Activated gamma-delta T cell (primary cell): ENCODE measurements around the gene ZNF804B.

Experiments used
- DNase-seq: peaks from one replicate; lab custom pipeline; 2025; lab: John Stamatoyannopoulos, UW

Gene ZNF804B

DNA sequence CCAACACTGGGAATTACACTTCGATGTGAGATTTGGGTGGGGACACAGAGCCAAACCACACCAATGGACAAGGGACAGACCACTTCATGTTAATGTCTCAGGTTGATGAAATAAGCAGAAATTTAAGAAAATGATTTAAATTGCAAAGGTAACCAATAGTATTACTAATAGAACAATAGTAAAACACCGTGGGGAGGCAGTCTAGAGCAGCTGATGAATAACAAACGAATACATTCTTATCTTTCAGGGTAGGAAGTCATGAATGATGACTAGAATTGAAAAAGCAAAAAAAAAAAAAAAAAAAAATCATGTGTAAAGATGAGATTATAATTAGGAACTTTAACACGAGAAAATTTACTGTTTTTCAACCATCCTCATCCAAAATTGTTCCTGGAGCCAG lies 207.9 kb downstream of the ZNF804B start:
- DNase-seq: no peak

DNA sequence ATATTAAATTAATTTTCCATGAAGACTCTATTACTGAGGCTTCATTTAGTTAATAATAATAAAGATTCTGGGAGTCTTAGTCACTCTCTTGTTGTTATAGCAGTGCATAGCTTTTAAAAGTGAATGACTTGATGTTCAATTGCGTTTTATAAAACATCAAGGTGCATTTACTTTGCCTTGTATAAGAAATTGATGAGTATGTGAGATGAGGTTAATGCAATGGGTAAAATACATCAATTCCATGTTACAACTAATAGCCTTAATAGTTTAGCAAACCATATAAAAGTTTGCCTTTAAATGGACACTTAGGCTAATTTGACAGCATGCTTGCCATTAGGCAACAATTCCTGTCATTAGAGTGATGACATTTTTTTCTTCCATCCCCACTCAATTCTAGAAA lies 209.7 kb downstream of the ZNF804B start:
- no peak for DNase-seq

DNA sequence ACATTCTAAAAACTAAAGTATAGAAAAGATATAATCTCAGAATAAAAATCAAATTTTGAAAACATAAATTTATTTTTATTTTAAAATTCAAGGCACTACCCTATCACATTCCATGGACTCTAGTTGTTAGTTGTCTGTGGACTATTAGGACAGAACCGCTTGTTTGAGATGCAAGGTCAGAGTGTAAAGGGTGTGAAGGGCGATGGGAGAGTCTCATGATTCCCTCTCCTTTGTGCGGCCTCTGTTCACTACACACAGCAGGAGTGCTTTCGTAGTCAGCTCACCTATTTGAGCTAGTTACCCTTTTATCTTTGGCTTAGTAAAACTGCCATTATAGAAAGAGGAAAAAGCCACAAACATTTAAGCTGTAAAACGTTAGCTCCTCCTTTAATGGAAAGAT lies 225.8 kb downstream of the ZNF804B start:
- no peak for DNase-seq

- no peak for DNase-seq
Observed at GRCh38 chr7:89001306-89001705, 241.8 kb downstream of the ZNF804B start.

- no peak for DNase-seq
Observed at GRCh38 chr7:89002981-89003956, 243.8 kb downstream of the ZNF804B start.

- DNase-seq: no peak
Observed at GRCh38 chr7:89012016-89012415, 252.5 kb downstream of the ZNF804B start.

- DNase-seq: no peak
Observed at GRCh38 chr7:89017695-89018094, 258.2 kb downstream of the ZNF804B start.

DNA sequence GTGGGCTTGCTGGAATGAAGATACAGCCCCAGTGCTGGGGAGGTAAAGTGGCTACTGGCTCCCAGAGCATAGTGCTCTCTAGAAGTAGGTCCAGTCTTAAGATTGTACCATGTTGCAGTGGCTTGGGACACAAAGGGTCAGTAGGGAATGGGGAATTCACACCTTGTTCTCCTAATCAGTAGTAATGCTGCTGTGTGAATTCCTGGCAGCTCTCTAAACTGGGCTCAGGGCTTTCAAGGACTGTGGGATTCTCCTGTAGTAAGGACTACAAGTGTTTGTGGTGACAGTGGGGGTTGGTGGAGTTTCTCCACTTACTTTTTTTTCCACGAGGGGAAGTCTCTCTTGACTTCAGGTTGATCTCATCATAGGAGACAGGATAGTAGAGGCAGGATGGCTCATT lies 262.2 kb downstream of the ZNF804B start:
- DNase-seq: no peak

DNA sequence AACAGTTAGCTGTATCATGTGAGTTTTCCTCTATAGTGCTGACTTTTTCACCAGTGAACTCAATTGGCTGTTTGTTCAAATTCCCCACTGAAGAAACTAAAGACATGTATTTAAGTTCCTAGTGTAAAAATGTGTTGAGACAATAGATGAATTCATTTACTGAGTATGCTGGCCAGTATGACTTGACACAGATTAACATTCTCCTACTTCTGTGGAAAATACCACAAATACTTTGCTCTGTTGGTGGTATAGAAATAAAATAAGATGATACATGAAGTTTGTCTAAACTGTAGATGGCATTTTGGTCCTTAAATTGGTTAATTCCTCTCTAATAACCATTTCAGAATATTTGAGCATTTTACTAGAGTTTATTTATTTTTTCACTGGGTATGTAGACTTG lies 263.7 kb downstream of the ZNF804B start:
- DNase-seq: no peak

DNA sequence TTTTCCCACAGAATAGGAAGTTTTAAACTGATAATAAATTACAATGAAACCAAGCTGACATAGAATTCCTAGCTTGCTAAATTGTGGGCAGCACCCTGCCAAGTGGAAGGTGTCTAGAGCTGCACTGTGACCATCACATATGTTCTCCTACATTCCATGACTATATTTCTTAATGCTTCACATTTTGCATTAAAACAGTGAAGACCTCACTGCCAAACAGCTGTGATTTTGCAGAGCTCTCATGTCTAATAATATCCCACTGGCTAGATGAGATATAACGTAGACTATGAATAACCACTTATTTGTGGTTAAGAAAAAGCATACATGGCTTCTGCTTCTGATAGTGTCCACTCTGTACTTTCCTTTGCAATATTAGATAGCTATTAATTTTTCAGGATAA lies 264.4 kb downstream of the ZNF804B start:
- no peak for DNase-seq

GRCh38 chr7:89027781-89028180 lies 268.3 kb downstream of the ZNF804B start:
- DNase-seq: no peak

- no peak for DNase-seq
Observed at GRCh38 chr7:89028319-89028718, 268.8 kb downstream of the ZNF804B start.

- no peak for DNase-seq
Observed at GRCh38 chr7:89029864-89030263, 270.4 kb downstream of the ZNF804B start.

- DNase-seq: no peak
Observed at GRCh38 chr7:89041240-89041639, 281.7 kb downstream of the ZNF804B start.

- no peak for DNase-seq
Observed at GRCh38 chr7:89042940-89043339, 283.4 kb downstream of the ZNF804B start.

DNA sequence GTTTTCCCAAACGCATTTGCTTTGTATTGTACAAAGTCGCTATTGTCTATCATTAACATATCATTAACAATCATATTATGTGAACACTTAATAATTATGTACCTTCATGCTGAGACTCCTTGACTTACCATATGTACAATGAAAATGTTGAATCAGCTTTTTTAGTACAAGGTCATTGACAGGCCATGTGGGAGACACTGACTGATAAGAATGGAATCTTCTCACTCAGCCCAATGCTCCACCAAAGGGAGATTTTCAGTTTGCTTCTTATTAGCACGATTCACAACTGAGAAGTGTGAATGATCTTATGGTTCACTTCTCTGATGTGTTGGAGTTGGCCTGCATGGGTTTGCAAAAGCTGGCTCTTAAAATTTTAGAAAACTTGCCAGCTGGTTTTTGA lies 289.5 kb downstream of the ZNF804B start:
- no peak for DNase-seq

DNA sequence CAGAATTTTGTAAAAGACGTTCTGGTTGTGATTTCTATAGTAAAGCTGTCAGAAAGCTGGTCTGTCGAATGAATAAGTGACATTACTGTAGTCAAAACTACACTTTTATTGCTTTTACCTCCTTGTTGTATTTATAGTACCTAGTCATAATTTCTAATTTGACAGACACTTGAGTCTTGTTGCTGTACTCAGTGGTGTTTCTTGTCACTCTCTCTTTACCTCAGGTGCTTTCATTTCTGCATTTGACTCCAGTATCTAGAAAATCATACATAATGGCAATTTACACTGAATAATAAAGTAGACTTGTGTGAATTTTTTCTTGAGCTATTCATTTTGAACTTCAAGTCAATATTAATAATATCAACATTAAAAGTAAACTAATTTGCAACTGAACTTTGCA lies 293.6 kb downstream of the ZNF804B start:
- DNase-seq: no peak

- DNase-seq: no peak
Observed at GRCh38 chr7:89054361-89054760, 294.9 kb downstream of the ZNF804B start.

DNA sequence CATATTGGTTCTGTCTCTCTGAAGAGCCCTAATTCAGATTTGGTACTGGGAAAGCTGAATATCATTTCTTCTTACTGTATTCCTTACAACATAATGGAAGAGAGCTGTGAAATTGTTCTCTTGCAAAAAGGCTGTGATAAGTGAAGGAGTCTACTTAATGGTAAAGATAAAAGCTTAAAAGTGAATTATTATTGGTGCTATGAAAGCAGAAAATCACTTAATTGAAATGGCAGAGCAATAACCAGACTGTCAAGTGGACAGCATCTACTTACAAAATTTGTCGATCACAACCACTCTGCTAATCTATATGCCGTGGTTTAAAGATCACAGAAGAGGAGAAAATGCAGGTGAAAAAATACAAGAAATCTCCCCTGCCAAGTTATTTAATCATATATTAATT lies 300.7 kb downstream of the ZNF804B start:
- no peak for DNase-seq

- no peak for DNase-seq
Observed at GRCh38 chr7:89064831-89065230, 305.3 kb downstream of the ZNF804B start.

DNA sequence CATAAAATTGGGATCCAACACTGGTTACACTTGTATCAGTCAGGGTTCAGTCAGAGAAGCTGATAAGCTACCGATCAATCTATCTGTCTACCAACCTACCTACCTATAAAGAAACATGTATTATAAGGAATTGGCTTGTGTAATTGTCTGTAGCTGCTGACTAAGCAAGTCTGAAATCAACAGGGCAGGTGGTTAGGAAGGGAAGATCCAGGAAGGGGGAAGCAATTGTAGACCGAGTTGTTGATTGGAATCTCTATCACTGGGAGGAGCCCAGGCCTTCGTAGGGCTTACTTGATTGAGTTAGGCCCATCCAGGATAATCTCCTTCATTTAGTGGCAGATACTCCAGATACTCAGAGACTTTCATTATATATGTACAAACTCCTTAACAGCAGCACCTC lies 307.5 kb downstream of the ZNF804B start:
- DNase-seq: no peak

DNA sequence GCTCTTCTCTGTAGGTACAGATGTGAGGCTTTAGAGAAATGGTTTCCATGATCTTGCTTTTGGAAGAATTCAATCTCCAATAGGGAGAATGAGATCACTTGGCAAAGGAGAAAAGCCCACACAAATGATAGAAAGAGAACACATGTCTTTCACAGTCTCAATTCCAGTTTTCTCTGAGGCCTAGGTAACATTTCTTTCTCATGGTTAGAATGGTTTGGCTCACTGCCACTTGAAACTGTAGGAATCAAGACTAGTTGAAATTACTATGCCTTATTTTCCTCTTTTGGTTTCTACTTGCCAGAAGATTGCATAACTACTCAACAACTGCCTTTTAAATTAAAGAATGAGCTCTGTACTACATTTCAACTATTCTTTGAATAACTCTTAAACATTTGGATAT lies 312.6 kb downstream of the ZNF804B start:
- no peak for DNase-seq

GRCh38 chr7:89073776-89074175 lies 314.3 kb downstream of the ZNF804B start:
- DNase-seq: no peak

GRCh38 chr7:89077992-89078391 lies 318.5 kb downstream of the ZNF804B start:
- DNase-seq: no peak
